Measurements from ENCODE around the gene SMG1.
"Not testable (repeated sequence)": the region's sequence is repeated elsewhere in the genome, so short reads cannot be mapped to it uniquely, and the experiment has no call there.

Gene SMG1

GRCh38 chr16:18933501-18933900 is 7.3 kb upstream of the SMG1 start:
- no peak for DNase-seq (ENCODE audit: low spot score)

- DNase-seq (ENCODE audit: low spot score) = no peak
Observed at GRCh38 chr16:18932243-18932987, 6.2 kb upstream of the SMG1 start.

GRCh38 chr16:18931756-18932155 is 5.5 kb upstream of the SMG1 start:
- DNase-seq (ENCODE audit: low spot score) = no peak

GRCh38 chr16:18930095-18930494 is 3.9 kb upstream of the SMG1 start:
- DNase-seq (ENCODE audit: low spot score) = not testable (repeated sequence)

GRCh38 chr16:18928073-18928472 is 1.9 kb upstream of the SMG1 start:
- DNase-seq (ENCODE audit: low spot score) = not testable (repeated sequence)

GRCh38 chr16:18925215-18925985 is 808 bp downstream of the SMG1 start:
- DNase-seq (ENCODE audit: low spot score) = peak; percentile 24

GRCh38 chr16:18923935-18924334 is 2.3 kb downstream of the SMG1 start:
- DNase-seq (ENCODE audit: low spot score) = not testable (repeated sequence)

GRCh38 chr16:18923124-18923523 is 3.1 kb downstream of the SMG1 start:
- not testable (repeated sequence) for DNase-seq (ENCODE audit: low spot score)

- not testable (repeated sequence) for DNase-seq (ENCODE audit: low spot score)
Observed at GRCh38 chr16:18909585-18909984, 16.6 kb downstream of the SMG1 start.

GRCh38 chr16:18908716-18909115 is 17.5 kb downstream of the SMG1 start:
- not testable (repeated sequence) for DNase-seq (ENCODE audit: low spot score)

- not testable (repeated sequence) for DNase-seq (ENCODE audit: low spot score)
Observed at GRCh38 chr16:18902778-18903177, 23.4 kb downstream of the SMG1 start.

GRCh38 chr16:18902044-18902443 is 24.2 kb downstream of the SMG1 start:
- not testable (repeated sequence) for DNase-seq (ENCODE audit: low spot score)

- DNase-seq (ENCODE audit: low spot score) = not testable (repeated sequence)
Observed at GRCh38 chr16:18901194-18901593, 25.0 kb downstream of the SMG1 start.

- not testable (repeated sequence) for DNase-seq (ENCODE audit: low spot score)
Observed at GRCh38 chr16:18884456-18884855, 41.8 kb downstream of the SMG1 start.

GRCh38 chr16:18877734-18878133 is 48.5 kb downstream of the SMG1 start:
- not testable (repeated sequence) for DNase-seq (ENCODE audit: low spot score)

GRCh38 chr16:18877259-18877658 is 48.9 kb downstream of the SMG1 start:
- not testable (repeated sequence) for DNase-seq (ENCODE audit: low spot score)

GRCh38 chr16:18876301-18876700 is 49.9 kb downstream of the SMG1 start:
- not testable (repeated sequence) for DNase-seq (ENCODE audit: low spot score)

- not testable (repeated sequence) for DNase-seq (ENCODE audit: low spot score)
Observed at GRCh38 chr16:18869043-18869771, 57.0 kb downstream of the SMG1 start.

- not testable (repeated sequence) for DNase-seq (ENCODE audit: low spot score)
Observed at GRCh38 chr16:18866277-18866823, 59.9 kb downstream of the SMG1 start.

GRCh38 chr16:18862891-18863290 is 63.3 kb downstream of the SMG1 start:
- DNase-seq (ENCODE audit: low spot score) = not testable (repeated sequence)

GRCh38 chr16:18855196-18855595 is 71.0 kb downstream of the SMG1 start:
- DNase-seq (ENCODE audit: low spot score) = no peak

GRCh38 chr16:18853694-18854093 is 72.5 kb downstream of the SMG1 start:
- no peak for DNase-seq (ENCODE audit: low spot score)
